ENCODE data around the gene ZNRF3. TPM values are rescaled to one million over a fixed set of nuclear protein-coding genes. Genes with fewer than 3 reads are reported as not detected.

Gene ZNRF3
- total RNA-seq, 6 donors from 2014 or later = 11.4 to 16.9 (median 14.4) TPM

GRCh38 chr22:28988457-28988856 is 105.1 kb downstream of the ZNRF3 start:
- ATAC-seq (ENCODE audit: low FRiP score in 2 of 2) (no peak), DNase-seq (no peak)
- no peaks in the 10 kb centered on the region for H3K27me3 ChIP-seq
- H3K27ac ChIP-seq = peak overlapping the region in 2 of 4 donors; percentile 17 to 28
- 68 to 82% methylated on average over 4 of the region's 4 CpGs for WGBS, 2 donors
- H3K9me3 ChIP-seq = no peaks in the 10 kb centered on the region
- H3K4me1 ChIP-seq = peaks cover 18 to 51% (median 35%) of the 10 kb centered on the region in 4 donors
- H3K4me3 ChIP-seq = no peak overlapping the region
- TF ChIP-seq POLR2AphosphoS5 (IDR thresholded peaks at IDR 0.05) (no peak), EP300 (IDR thresholded peaks at IDR 0.05) (no peak)
- H3K36me3 ChIP-seq = peaks cover 0 to 7% (median 0%) of the 10 kb centered on the region in 4 donors

GRCh38 chr22:28989035-28989464 is 105.7 kb downstream of the ZNRF3 start:
- no peak overlapping the region for H3K4me3 ChIP-seq
- ATAC-seq (ENCODE audit: low FRiP score in 2 of 2) = no peak
- 72 to 88% methylated on average over 5 of the region's 5 CpGs for WGBS, 2 donors
- H3K27ac ChIP-seq = peak overlapping the region in 2 of 4 donors; percentile 28 to 52
- no peaks in the 10 kb centered on the region for H3K9me3 ChIP-seq
- no peak for TF ChIP-seq POLR2A (IDR thresholded peaks at IDR 0.05)
- TF ChIP-seq EP300 (IDR thresholded peaks at IDR 0.05) = no peak
- TF ChIP-seq POLR2AphosphoS5 (IDR thresholded peaks at IDR 0.05) = no peak
- no peak for TF ChIP-seq CTCF (IDR thresholded peaks at IDR 0.05)
- H3K4me1 ChIP-seq = peaks cover 15 to 48% (median 29%) of the 10 kb centered on the region in 4 donors
- H3K27me3 ChIP-seq = no peaks in the 10 kb centered on the region
- no peak for DNase-seq
- peaks cover 0 to 7% (median 0%) of the 10 kb centered on the region in 4 donors for H3K36me3 ChIP-seq

DNA sequence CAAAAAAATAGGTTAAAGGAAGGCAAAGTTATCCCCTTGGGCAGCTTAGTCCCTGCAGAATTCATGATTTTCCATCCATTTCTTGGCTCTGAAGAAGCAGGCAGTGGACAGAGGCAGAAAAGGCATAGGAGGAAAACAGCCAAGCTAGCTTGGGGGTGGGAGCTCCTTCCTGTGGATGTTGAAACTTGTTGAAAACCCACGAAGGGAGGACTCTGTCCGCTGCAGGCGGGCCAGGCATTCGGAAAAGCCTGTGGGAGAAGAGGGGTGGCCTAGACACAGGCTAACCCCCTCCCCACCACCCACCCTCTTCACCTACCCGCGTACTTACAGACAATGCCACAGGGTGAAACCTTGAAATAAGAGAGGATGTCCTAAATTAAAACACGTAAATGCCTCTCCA is 106.1 kb downstream of the ZNRF3 start:
- Histone ChIP-seq H3K4me1 (peaks cover 15 to 44% (median 27%) of the 10 kb centered on the region in 4 donors), H3K4me3 (no peak overlapping the region), H3K36me3 (peaks cover 0 to 7% (median 0%) of the 10 kb centered on the region in 4 donors), H3K27me3 (no peaks in the 10 kb centered on the region), H3K9me3 (no peaks in the 10 kb centered on the region), H3K27ac (peak overlapping the region in 2 of 4 donors; percentile 28 to 52)
- no peak for DNase-seq
- no peak for ATAC-seq (ENCODE audit: low FRiP score in 2 of 2)
- TF ChIP-seq EP300 (IDR thresholded peaks at IDR 0.05) (no peak), POLR2AphosphoS5 (IDR thresholded peaks at IDR 0.05) (no peak), POLR2A (IDR thresholded peaks at IDR 0.05) (no peak)
- WGBS, 2 donors = 74 to 79% methylated on average over 7 of the region's 7 CpGs

GRCh38 chr22:28989912-28990311 is 106.5 kb downstream of the ZNRF3 start:
- no peak overlapping the region for H3K4me3 ChIP-seq
- H3K4me1 ChIP-seq = peaks cover 11 to 40% (median 25%) of the 10 kb centered on the region in 4 donors
- 89 to 92% methylated on average over 4 of the region's 4 CpGs for WGBS, 2 donors
- ATAC-seq (ENCODE audit: low FRiP score in 2 of 2) = no peak
- H3K36me3 ChIP-seq = peaks cover 0 to 7% (median 0%) of the 10 kb centered on the region in 4 donors
- no peak overlapping the region for H3K27ac ChIP-seq
- peak in 1 of 2 donors; percentile 46 for DNase-seq
- no peaks in the 10 kb centered on the region for H3K9me3 ChIP-seq
- H3K27me3 ChIP-seq = no peaks in the 10 kb centered on the region
- TF ChIP-seq CTCF (IDR thresholded peaks at IDR 0.05) (no peak), POLR2AphosphoS5 (IDR thresholded peaks at IDR 0.05) (no peak), POLR2A (IDR thresholded peaks at IDR 0.05) (no peak), EP300 (IDR thresholded peaks at IDR 0.05) (no peak)

DNA sequence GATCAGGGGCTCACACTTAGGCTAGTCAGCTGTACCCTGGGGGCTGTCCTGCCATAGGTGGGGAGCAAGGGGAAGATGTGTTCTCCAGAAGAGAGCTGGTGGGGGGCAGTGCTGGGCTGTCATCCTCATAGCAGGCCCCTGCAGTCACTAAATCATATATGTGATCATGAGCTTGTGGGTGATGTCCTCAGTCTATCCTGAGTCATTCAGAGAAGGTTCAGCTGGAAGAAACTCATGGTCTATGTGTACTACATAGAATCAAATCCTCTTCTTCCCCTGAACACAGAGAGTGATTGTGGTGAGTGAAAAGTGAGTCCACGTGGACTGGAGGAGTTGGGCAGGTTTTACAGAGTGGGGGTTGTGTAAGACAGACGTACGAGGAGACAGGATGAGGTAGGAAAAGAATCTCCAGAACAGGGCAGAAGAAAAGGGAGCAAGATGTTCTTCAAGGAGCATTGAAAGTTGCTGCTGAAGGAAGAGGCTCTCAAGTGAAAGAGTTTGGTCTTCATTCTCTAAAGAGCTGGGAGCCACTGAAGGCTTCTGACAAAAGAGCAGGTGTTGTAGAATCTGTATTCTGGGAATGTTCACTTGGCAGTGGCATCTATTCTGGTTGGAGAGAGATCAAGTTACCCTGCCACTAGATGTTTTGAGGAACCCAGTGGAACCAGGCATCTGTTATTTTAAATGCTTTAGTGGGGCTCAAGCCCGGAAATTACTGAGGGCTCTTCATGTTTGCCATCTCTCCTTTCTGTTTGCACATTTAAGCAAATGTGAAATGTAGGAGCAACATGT is 109.4 kb downstream of the ZNRF3 start:
- H3K4me1 ChIP-seq = peaks cover 0 to 19% (median 10%) of the 10 kb centered on the region in 4 donors
- no peaks in the 10 kb centered on the region for H3K27me3 ChIP-seq
- no peak overlapping the region for H3K27ac ChIP-seq
- DNase-seq (no peak), ATAC-seq (ENCODE audit: low FRiP score in 2 of 2) (no peak)
- peaks cover 0 to 5% (median 0%) of the 10 kb centered on the region in 4 donors for H3K36me3 ChIP-seq
- no peak for TF ChIP-seq POLR2AphosphoS5 (IDR thresholded peaks at IDR 0.05)
- TF ChIP-seq POLR2A (IDR thresholded peaks at IDR 0.05) = no peak
- no peak for TF ChIP-seq EP300 (IDR thresholded peaks at IDR 0.05)
- TF ChIP-seq CTCF (IDR thresholded peaks at IDR 0.05) = no peak
- H3K4me3 ChIP-seq = no peak overlapping the region
- H3K9me3 ChIP-seq = no peaks in the 10 kb centered on the region
- 59 to 63% methylated on average over 4 of the region's 4 CpGs for WGBS, 2 donors

Measured in upper lobe of left lung (tissue), 6 donors.